ENCODE results near the gene ACSL3.

The ACSL3 gene

DNA sequence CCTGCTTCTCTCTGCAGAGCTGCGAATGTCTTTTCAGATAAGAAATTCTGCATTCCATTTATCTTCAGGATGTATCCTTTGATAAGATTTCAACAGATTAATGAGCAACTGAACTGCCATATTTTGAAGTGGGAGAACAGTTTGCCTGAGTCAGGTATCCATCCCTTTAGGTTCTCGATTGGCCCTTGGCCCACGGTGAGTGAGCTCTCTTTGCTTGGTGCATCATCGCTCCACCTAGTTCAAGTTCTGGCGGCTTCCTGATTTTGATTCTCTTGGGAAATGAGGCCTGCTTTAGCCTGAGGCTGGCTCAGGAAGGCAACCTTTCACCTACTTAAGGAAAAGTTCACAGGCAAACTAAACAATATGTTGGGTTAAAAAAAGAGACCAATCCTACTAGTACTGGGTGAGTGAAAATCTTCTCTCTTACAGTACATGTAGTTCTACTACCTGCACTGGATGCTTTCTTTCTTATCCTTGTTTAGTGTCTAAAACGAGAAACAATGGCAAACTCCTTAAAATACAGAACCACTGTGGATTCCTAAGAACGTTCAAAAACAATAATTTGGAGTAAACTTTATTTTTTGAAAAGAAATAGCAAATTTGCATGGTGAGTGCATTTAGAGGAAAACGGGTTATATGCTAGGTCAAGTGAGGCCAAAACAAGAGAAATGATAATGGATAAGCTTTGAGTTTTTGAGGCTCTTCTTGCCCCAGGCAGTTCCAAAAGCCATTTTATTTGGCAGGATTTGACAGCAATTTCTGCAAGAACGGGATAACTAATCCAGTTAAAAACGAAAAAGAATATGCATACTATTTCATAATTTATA, 837 bp upstream of the ACSL3 start:
- TF ChIP-seq EZH2 (optimal IDR thresholded peaks at IDR 0.05; ENCODE audit: low read depth, low read length) (no peak), EZH2phosphoT487 (IDR thresholded peaks at IDR 0.05; ENCODE audit: low read length) (no peak)
- TF ChIP-seq, protein P1, sequence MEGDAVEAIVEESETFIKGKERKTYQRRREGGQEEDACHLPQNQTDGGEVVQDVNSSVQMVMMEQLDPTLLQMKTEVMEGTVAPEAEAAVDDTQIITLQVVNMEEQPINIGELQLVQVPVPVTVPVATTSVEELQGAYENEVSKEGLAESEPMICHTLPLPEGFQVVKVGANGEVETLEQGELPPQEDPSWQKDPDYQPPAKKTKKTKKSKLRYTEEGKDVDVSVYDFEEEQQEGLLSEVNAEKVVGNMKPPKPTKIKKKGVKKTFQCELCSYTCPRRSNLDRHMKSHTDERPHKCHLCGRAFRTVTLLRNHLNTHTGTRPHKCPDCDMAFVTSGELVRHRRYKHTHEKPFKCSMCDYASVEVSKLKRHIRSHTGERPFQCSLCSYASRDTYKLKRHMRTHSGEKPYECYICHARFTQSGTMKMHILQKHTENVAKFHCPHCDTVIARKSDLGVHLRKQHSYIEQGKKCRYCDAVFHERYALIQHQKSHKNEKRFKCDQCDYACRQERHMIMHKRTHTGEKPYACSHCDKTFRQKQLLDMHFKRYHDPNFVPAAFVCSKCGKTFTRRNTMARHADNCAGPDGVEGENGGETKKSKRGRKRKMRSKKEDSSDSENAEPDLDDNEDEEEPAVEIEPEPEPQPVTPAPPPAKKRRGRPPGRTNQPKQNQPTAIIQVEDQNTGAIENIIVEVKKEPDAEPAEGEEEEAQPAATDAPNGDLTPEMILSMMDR (IDR thresholded peaks at IDR 0.05; ENCODE audit: low read length), result no peak
- Histone ChIP-seq H3F3A (ENCODE audit: insufficient read depth, low read length) (no peaks in the 10 kb centered on the region), H3K4me2 (ENCODE audit: low read depth, low read length) (peak overlapping the region; percentile 70), H3K4me3 (ENCODE audit: low read length) (peak overlapping the region; percentile 89), H3K9me2 (replicated peaks; ENCODE audit: insufficient read depth, low read length) (no peaks in the 10 kb centered on the region), H3K36me3 (replicated peaks; ENCODE audit: insufficient read depth, low read length) (no peaks in the 10 kb centered on the region), H4K20me1 (ENCODE audit: insufficient read depth, low read length) (peaks cover 24% of the 10 kb centered on the region; the same call in 1 of the 2 replicates), H3K79me2 (ENCODE audit: low read length) (peaks cover 38% of the 10 kb centered on the region), H3K27ac (ENCODE audit: low read length) (no peak overlapping the region), H2AFZ (ENCODE audit: low read length) (no peak overlapping the region; the same call in 1 of the 2 replicates), H3K27me3 (replicated peaks; ENCODE audit: insufficient read depth, low read length) (no peaks in the 10 kb centered on the region), H3K4me1 (ENCODE audit: low read length) (peaks cover 31% of the 10 kb centered on the region), H3K9me3 (replicated peaks; ENCODE audit: insufficient read depth, low read length) (no peaks in the 10 kb centered on the region), H3K9ac (ENCODE audit: low read length) (peak overlapping the region; percentile 32; the same call in 1 of the 2 replicates)
- DNase-seq, result no peak

DNA sequence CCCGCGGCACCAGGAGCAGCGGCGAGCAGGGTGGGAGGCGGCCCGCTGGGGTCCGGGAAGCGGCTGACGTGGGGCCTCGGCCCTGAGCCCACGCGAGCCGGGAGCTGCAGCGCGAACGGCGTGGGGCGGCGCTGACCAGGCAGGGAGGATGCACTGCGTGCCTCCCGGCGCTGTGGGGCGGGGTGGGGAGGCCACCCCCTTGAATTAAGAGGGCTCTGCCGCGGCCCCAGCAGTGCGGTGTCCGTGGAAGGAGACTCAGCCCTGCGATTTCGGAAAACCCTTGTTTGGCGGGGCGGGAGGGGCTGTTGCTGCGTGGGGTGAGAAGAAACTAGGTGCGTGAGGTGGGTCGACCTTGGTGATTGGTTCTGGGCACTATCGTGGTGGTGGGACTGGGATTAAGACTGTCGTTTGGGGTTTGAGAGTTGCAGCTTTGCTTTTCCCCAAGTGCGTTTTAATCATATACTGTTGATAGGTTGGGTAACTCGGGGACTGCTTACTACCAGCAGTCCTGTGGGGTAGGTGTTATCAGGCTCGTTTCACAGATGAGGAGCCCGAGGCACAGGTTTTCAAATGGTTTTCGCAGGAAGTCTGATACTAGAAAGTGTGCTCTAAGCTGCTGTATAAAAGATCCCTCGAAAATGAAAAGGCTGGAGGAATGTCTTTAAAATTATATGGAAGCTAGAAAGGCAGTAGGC, 722 bp downstream of the ACSL3 start:
- no peaks in the 10 kb centered on the region for H3F3A ChIP-seq (ENCODE audit: insufficient read depth, low read length)
- no peaks in the 10 kb centered on the region for H3K9me3 ChIP-seq (replicated peaks; ENCODE audit: insufficient read depth, low read length)
- DNase-seq, result peak; percentile 42
- TF ChIP-seq EZH2phosphoT487 (IDR thresholded peaks at IDR 0.05; ENCODE audit: low read length) (no peak), EZH2 (optimal IDR thresholded peaks at IDR 0.05; ENCODE audit: low read depth, low read length) (no peak)
- TF ChIP-seq, protein P1 (IDR thresholded peaks at IDR 0.05; ENCODE audit: low read length), result no peak
- peaks cover 27% of the 10 kb centered on the region; the same call in 1 of the 2 replicates for H4K20me1 ChIP-seq (ENCODE audit: insufficient read depth, low read length)
- H3K4me2 ChIP-seq (ENCODE audit: low read depth, low read length), result peak overlapping the region; percentile 74
- no peaks in the 10 kb centered on the region for H3K27me3 ChIP-seq (replicated peaks; ENCODE audit: insufficient read depth, low read length)
- peaks cover 52% of the 10 kb centered on the region for H3K79me2 ChIP-seq (ENCODE audit: low read length)
- no peaks in the 10 kb centered on the region for H3K36me3 ChIP-seq (replicated peaks; ENCODE audit: insufficient read depth, low read length)
- H3K4me1 ChIP-seq (ENCODE audit: low read length), result peaks cover 32% of the 10 kb centered on the region
- peak overlapping the region; percentile 30; the same call in 1 of the 2 replicates for H2AFZ ChIP-seq (ENCODE audit: low read length)
- peak overlapping the region; percentile 69 for H3K9ac ChIP-seq (ENCODE audit: low read length)
- peak overlapping the region; percentile 89 for H3K4me3 ChIP-seq (ENCODE audit: low read length)
- H3K27ac ChIP-seq (ENCODE audit: low read length), result no peak overlapping the region
- H3K9me2 ChIP-seq (replicated peaks; ENCODE audit: insufficient read depth, low read length), result no peaks in the 10 kb centered on the region

DNA sequence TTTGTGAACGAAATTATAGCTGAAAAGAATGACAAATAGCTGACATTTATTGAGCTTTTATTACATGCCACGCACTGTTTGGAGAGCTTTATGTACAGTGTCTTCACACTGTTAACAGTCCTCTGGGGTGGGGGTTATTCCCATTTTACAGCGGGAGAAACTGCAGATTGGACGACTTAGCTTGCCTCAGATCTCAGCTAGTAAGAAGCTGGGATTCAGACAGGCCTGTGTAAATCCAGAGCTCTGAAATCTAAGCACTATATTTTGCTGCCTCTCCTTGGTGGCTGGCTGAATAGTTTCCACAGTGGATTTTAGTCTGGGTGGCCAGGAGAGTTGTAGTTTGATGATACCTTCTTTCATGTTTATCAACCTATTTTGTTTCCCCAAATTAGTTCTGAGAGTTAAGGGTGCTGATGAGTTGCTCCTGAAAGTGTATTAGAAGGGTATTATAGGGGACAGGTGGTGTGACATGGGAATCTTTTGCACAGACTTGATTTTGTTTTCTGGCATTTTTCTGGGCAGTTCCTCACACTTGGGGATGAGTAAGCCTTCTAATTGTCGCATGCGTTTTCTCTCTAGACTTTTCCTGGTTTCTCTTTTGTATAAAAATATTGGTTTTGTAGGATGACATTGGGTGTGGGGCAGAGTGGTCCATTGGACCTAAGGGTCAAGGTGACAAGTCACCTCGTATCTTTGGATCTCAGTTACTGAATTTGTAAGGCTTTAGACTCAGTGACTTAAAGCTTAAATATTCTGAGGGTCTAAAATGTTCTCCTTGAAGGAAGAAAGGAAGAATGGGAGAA, 1.5 kb downstream of the ACSL3 start:
- H3K9me3 ChIP-seq (replicated peaks; ENCODE audit: insufficient read depth, low read length), result no peaks in the 10 kb centered on the region
- no peaks in the 10 kb centered on the region for H3K9me2 ChIP-seq (replicated peaks; ENCODE audit: insufficient read depth, low read length)
- peak overlapping the region; percentile 89 for H3K4me3 ChIP-seq (ENCODE audit: low read length)
- TF ChIP-seq EZH2phosphoT487 (IDR thresholded peaks at IDR 0.05; ENCODE audit: low read length) (no peak), EZH2 (optimal IDR thresholded peaks at IDR 0.05; ENCODE audit: low read depth, low read length) (no peak)
- TF ChIP-seq, protein P1 (IDR thresholded peaks at IDR 0.05; ENCODE audit: low read length), result no peak
- peaks cover 32% of the 10 kb centered on the region for H3K4me1 ChIP-seq (ENCODE audit: low read length)
- no peak overlapping the region for H2AFZ ChIP-seq (ENCODE audit: low read length)
- H3K79me2 ChIP-seq (ENCODE audit: low read length), result peaks cover 58% of the 10 kb centered on the region
- no peaks in the 10 kb centered on the region for H3K27me3 ChIP-seq (replicated peaks; ENCODE audit: insufficient read depth, low read length)
- peak overlapping the region; percentile 69 for H3K9ac ChIP-seq (ENCODE audit: low read length)
- H3F3A ChIP-seq (ENCODE audit: insufficient read depth, low read length), result no peaks in the 10 kb centered on the region
- H3K4me2 ChIP-seq (ENCODE audit: low read depth, low read length), result peak overlapping the region; percentile 74
- no peak for DNase-seq
- H4K20me1 ChIP-seq (ENCODE audit: insufficient read depth, low read length), result peaks cover 27% of the 10 kb centered on the region; the same call in 1 of the 2 replicates
- no peak overlapping the region for H3K27ac ChIP-seq (ENCODE audit: low read length)
- no peaks in the 10 kb centered on the region for H3K36me3 ChIP-seq (replicated peaks; ENCODE audit: insufficient read depth, low read length)

All from MM.1S (cell line).